ENCODE data around the gene BPIFA3. TPM values are rescaled to one million over a fixed set of nuclear protein-coding genes. Genes with fewer than 3 reads are reported as not detected.

The BPIFA3 gene
- total RNA-seq, 1 experiment from 2014 or later, result not detected

GRCh38 chr20:33255005-33255404 is 37.9 kb downstream of the BPIFA3 start:
- ChIA-PET CTCF (no interaction called here), POLR2A (ENCODE audit: unreplicated experiment) (no interaction called here)
- no peaks in the 10 kb centered on the region for H4K20me1 ChIP-seq (ENCODE audit: insufficient read depth)
- H3K9me2 ChIP-seq (ENCODE audit: insufficient read depth), result no peaks in the 10 kb centered on the region
- H3K4me3 ChIP-seq, result no peak overlapping the region
- TF ChIP-seq EZH2 (IDR thresholded peaks at IDR 0.05; ENCODE audit: low read depth), result no peak
- TF ChIP-seq, protein P1, sequence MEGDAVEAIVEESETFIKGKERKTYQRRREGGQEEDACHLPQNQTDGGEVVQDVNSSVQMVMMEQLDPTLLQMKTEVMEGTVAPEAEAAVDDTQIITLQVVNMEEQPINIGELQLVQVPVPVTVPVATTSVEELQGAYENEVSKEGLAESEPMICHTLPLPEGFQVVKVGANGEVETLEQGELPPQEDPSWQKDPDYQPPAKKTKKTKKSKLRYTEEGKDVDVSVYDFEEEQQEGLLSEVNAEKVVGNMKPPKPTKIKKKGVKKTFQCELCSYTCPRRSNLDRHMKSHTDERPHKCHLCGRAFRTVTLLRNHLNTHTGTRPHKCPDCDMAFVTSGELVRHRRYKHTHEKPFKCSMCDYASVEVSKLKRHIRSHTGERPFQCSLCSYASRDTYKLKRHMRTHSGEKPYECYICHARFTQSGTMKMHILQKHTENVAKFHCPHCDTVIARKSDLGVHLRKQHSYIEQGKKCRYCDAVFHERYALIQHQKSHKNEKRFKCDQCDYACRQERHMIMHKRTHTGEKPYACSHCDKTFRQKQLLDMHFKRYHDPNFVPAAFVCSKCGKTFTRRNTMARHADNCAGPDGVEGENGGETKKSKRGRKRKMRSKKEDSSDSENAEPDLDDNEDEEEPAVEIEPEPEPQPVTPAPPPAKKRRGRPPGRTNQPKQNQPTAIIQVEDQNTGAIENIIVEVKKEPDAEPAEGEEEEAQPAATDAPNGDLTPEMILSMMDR (conservative IDR thresholded peaks at IDR 0.05), result no peak
- no peaks in the 10 kb centered on the region for H3K9me3 ChIP-seq (ENCODE audit: insufficient read depth, low read depth)
- H3K4me2 ChIP-seq, result no peak overlapping the region
- H3K27ac ChIP-seq, result no peak overlapping the region
- H3K79me2 ChIP-seq (ENCODE audit: low read depth), result no peaks in the 10 kb centered on the region
- no peaks in the 10 kb centered on the region for H3K4me1 ChIP-seq (replicated peaks; ENCODE audit: insufficient read depth)
- DNase-seq, result no peak
- no peaks in the 10 kb centered on the region for H3K36me3 ChIP-seq (ENCODE audit: low read depth)
- H3K27me3 ChIP-seq (ENCODE audit: insufficient read depth, low read depth), result no peaks in the 10 kb centered on the region
- H3F3A ChIP-seq (ENCODE audit: insufficient read depth, low read depth), result no peaks in the 10 kb centered on the region
- intact Hi-C loops (cut with micrococcal nuclease; ENCODE audit: unreplicated experiment), result no loop called here
- BruUV-seq (replicated peaks), result no TSS peak
- H2AFZ ChIP-seq, result no peak overlapping the region

DNA sequence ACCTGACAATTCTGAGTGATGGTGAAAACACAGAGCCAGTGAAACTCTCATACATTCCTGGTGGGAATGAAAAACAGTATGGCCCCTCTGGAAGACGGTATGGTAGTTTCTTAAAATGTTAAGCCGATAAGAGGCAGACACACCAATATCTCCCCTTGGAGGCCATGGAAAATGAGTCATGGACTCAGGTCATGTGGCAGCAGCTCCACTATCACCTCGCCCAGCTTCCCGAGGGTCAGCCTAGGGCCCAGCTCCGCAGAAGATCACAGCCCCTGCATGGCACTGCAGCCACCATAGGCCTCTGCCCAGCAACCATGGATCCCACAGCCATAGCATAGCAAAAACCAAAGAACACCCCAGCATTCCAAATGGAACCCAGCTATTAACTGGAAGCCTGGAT is 40.1 kb downstream of the BPIFA3 start:
- Histone ChIP-seq H3K9me3 (ENCODE audit: insufficient read depth, low read depth) (no peaks in the 10 kb centered on the region; the same call in 1 of the 2 replicates), H3K27me3 (ENCODE audit: insufficient read depth, low read depth) (no peaks in the 10 kb centered on the region), H3K27ac (no peak overlapping the region), H3K4me1 (replicated peaks; ENCODE audit: insufficient read depth) (0 out of 2 replicates have a peak, but pooled peaks cover 9% of the 10 kb centered on the region), H4K20me1 (ENCODE audit: insufficient read depth) (no peaks in the 10 kb centered on the region), H3K36me3 (ENCODE audit: low read depth) (no peaks in the 10 kb centered on the region), H3K4me3 (no peak overlapping the region), H3K9me2 (ENCODE audit: insufficient read depth) (no peaks in the 10 kb centered on the region), H3K4me2 (no peak overlapping the region), H3F3A (ENCODE audit: insufficient read depth, low read depth) (no peaks in the 10 kb centered on the region; the same call in 1 of the 2 replicates), H3K79me2 (ENCODE audit: low read depth) (no peaks in the 10 kb centered on the region), H2AFZ (no peak overlapping the region)
- intact Hi-C loops (cut with micrococcal nuclease; ENCODE audit: unreplicated experiment), result no loop called here
- POLR2A ChIA-PET (ENCODE audit: unreplicated experiment), result interaction anchor here (0.6 kb wide), 1 partner anchor 338 kb away, joined by 5 read pairs; no protein-coding TSS in a partner anchor
- TF ChIP-seq, protein P1 (conservative IDR thresholded peaks at IDR 0.05), result no peak
- no peak for TF ChIP-seq EZH2 (IDR thresholded peaks at IDR 0.05; ENCODE audit: low read depth)
- DNase-seq, result no peak
- BruUV-seq (replicated peaks), result no TSS peak
- CTCF ChIA-PET, result no interaction called here

GRCh38 chr20:33259371-33259770 is 42.2 kb downstream of the BPIFA3 start:
- ChIA-PET POLR2A (ENCODE audit: unreplicated experiment) (no interaction called here), CTCF (no interaction called here)
- H3K79me2 ChIP-seq (ENCODE audit: low read depth), result no peaks in the 10 kb centered on the region
- peaks cover 29% of the 10 kb centered on the region; the same call in 1 of the 2 replicates for H3K4me1 ChIP-seq (replicated peaks; ENCODE audit: insufficient read depth)
- no peaks in the 10 kb centered on the region; the same call in 1 of the 2 replicates for H3K9me3 ChIP-seq (ENCODE audit: insufficient read depth, low read depth)
- H3K4me2 ChIP-seq, result no peak overlapping the region
- no peaks in the 10 kb centered on the region for H3K36me3 ChIP-seq (ENCODE audit: low read depth)
- no peak for TF ChIP-seq EZH2 (IDR thresholded peaks at IDR 0.05; ENCODE audit: low read depth)
- TF ChIP-seq, protein P1 (conservative IDR thresholded peaks at IDR 0.05), result no peak
- DNase-seq, result no peak
- no TSS peak for BruUV-seq (replicated peaks)
- no peaks in the 10 kb centered on the region for H3K27me3 ChIP-seq (ENCODE audit: insufficient read depth, low read depth)
- H3K4me3 ChIP-seq, result no peak overlapping the region
- intact Hi-C loops (cut with micrococcal nuclease; ENCODE audit: unreplicated experiment), result no loop called here
- H4K20me1 ChIP-seq (ENCODE audit: insufficient read depth), result no peaks in the 10 kb centered on the region
- no peaks in the 10 kb centered on the region for H3K9me2 ChIP-seq (ENCODE audit: insufficient read depth)
- no peak overlapping the region for H2AFZ ChIP-seq
- H3K27ac ChIP-seq, result no peak overlapping the region
- peaks cover 10% of the 10 kb centered on the region; the same call in 1 of the 2 replicates for H3F3A ChIP-seq (ENCODE audit: insufficient read depth, low read depth)
